Activated CD4-positive, alpha-beta T cell treated with anti-CD3 and anti-CD28 coated beads for 4 hours (primary cell): ENCODE results near the gene OR9A4.
"Not testable (repeated sequence)": the region's sequence is repeated elsewhere in the genome, so short reads cannot be mapped to it uniquely, and the experiment has no call there.

Source experiments
- DNase-seq, 2 donors: peaks; one replicate each; pipeline ENCODE4 v3.0.0-alpha.2; 2020

Gene OR9A4, protein sequence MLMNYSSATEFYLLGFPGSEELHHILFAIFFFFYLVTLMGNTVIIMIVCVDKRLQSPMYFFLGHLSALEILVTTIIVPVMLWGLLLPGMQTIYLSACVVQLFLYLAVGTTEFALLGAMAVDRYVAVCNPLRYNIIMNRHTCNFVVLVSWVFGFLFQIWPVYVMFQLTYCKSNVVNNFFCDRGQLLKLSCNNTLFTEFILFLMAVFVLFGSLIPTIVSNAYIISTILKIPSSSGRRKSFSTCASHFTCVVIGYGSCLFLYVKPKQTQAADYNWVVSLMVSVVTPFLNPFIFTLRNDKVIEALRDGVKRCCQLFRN

DNA sequence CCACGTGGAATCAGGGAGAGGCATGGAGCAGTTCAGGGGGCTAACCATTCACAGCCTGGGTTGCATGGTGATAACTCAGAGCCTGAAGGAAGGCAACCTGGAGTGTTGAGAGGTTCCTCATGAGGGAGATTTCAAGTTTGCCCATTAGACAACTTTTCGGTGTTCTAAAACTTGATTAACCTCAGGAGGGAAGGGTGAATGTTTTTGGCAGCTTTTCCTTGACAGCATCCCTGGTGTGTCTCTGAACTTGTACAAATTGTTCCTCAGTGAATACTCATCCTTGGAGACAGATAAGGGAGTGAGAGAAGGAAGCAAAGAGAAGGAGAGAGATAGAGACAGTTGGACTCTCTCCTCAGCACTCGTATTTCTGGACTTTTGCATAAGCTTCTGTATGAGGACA lies at the start of gene OR9A4:
TSS of gene OR9A4 (plus strand) at position 301 of the 400 bp plus-strand sequence. CDS start 2,477 bp downstream, outside the sequence.
- no peak for DNase-seq

DNA sequence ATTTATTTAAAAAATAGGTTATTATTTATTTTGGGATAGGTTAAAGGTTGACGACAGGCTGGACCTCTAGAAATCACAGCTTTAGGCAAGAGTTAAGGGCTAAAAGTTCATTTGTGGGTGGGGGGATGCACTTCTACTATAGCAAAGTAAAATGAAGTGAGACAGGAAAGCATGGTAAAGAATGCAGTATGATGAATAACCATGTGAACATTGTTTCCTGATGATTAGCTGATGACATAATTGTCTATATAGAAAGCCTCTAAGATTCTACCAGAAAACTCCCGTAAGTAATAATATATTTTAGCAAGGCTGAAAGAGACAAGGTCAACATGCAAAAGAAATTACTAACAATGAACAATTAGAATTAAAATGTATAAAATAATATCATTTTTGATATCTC lies 49.2 kb upstream of the OR9A4 start:
- no peak for DNase-seq

DNA sequence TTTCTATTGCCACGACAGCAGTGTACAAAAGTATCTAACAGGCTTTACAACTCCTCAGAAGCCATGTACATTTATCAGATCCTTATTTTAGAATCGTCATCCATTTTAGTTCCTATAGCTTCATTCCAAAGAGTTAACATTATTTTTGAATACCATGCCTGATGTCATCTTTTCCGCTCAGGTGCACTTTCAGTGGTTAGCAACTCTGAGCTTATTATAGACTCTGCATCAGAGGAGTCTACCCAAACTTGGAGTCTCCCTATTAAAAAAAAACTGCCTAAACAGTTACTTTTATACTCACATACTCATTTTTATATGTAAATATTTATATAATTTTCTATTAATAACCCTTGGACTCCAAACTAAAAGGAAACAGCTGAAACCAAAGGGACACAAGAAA lies 43.3 kb upstream of the OR9A4 start:
- no peak for DNase-seq

DNA sequence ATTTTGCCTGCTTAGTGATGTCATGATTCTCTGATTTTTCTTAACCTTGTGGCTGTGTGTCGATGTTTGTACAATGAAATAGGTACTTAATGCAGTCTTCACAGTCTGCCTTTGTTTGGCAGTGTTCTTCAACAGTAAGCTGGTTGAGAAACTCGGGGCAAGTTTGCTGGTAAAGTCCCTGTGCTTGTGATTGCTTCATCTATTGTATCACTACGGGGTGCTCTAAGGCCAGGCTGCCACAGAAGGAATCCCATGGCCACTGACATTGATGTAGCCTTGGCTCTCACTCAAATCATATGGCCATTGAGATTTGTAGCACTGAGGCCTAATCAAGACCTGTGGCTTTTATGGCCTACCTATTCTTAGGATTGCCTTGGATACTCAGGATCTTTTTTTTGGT lies 41.4 kb upstream of the OR9A4 start:
- no peak for DNase-seq

DNA sequence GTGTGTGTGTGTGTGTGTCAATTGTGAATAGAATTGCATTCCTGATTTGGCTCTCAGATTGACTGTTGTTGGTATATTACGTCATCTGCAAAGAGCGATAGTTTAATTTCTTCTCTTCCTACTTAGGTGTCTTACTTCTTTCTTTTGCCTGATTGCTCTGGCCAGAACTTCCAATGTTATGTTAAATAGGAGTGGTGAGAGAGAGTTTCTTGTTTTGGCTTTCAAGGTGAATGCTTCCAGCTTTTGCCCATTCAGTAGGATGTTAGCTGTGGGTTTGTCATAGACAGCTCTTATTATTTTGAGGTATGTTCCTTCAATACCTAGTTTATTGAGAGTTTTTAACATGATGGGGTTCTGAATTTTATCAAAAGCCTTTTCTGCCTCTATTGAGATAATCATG lies 40.7 kb upstream of the OR9A4 start:
- no peak for DNase-seq

DNA sequence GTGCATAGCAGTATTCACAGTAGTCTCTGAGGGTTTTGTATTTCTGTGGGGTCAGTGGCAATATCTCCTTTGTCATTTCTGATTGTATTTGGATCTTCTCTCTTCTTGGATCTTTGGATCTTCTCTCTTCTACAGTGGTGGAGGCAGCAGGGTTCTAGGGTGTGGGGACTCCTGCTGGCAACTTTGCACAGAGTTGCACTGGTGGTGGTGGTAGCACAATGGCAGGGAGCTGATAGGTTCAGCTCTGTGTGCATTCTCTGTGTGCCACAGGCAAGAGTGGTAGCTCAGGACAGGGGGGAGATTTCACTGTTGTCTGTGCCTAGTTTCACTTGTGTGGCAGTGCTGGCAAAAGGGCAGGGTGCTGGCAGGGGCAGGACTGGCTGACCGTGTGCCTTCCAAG lies 39.8 kb upstream of the OR9A4 start:
- no peak for DNase-seq

DNA sequence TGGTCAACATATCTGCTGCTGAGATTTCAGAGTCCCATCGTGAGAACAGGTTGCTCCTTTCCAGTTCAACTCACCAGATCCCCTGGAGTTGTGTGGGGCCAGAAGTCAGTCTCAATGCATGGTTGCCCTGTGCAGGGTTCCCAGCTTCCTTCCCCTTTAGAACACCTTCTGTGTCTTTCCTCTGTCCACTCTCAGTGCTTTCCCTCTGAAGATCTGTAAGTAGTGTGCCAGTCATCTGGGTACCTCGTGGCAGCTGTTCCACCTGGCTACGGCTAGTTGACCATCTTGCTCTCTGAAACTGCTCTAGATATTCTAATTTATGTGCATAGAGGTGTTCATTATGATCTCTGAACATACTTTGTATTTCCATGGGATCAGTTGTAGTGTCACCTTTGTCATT lies 38.8 kb upstream of the OR9A4 start:
- no peak for DNase-seq

DNA sequence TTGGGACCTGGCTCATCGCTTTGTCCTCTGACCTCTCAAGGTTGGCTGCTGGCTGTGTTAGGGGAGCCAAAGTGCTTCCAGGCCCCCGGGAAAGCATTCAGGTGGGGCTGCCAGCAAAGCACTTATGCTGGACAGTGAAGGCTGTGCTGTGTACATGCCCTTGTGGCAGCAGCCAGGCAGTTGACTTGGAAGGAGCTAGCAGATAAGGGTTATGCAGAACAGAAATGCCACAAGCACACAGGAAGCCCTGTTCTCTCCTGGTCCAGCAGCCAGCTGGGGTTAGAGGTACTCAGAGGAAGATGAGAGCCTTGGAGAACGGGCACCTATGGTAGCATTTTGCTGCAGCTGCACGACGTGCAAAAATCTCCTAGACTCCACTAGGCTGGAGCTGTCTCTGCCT lies 35.2 kb upstream of the OR9A4 start:
- DNase-seq = no peak

DNA sequence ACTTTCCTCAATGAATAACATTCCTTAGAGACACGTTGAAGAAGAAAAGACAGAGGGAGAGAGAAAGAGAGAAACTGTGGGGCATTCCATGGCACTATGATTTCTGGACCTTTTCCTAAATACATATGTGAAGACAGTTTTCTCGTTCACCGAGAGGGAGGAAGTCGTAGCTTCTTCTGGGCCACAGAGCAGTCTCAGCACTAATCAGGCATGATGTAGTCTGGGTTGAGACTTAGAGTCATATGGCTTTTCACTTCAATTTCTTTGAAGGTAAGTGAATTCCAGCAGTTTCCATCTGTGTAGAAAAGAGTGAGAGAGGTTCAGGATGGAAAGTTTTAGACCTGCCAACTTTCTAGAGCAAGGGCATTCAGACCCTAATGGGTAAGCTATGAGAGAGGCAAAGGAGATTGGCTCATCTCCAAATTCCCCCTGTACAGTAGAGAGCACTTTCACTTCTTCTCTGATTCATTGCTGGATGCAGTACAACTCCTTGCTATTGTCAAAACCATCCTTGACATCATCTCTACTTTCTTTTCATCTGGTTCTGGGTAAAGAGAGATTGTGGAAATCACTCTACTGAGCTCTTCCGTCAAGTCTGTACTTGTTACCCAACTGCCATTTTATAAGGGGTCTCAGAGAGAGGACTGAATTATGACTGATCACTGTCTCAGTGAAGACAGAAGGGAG lies 31.5 kb upstream of the OR9A4 start:
- DNase-seq = no peak

DNA sequence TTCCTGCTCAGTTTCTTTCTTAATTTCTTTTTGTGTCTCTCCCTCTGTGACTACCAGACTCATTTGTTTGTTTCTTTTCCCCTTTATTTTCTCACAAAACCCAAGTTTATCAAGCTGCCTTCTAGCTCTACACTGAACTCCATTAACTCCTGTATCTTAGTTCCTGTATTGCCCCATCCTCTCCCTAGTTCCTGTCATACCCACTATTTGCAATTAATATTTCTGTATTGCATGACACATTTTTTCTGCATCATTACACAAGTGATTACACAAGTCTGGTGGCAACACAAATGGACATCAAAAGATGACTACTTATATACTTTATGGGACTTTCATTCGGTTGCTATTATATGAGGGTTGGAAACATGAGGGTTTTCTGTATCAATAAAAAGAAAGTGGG lies 26.9 kb upstream of the OR9A4 start:
- DNase-seq = no peak

DNA sequence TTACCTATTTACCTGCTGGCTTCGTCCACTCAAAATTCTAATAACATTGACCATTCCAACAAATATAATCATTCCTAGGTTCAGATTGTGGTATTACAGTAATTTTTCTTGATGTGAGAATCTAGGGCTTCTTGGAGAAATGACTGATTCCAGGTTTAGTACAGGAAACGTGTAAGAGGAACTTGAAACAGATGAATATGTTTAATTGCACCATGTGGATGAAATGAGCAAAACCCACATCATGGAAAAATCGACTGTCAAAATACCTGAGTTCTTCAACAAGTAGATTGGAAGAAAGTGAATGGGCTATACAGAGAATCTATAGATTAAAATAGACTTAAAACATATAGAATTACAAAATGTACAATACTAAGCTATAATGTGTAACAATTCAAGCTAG lies 24.9 kb upstream of the OR9A4 start:
- no peak for DNase-seq

DNA sequence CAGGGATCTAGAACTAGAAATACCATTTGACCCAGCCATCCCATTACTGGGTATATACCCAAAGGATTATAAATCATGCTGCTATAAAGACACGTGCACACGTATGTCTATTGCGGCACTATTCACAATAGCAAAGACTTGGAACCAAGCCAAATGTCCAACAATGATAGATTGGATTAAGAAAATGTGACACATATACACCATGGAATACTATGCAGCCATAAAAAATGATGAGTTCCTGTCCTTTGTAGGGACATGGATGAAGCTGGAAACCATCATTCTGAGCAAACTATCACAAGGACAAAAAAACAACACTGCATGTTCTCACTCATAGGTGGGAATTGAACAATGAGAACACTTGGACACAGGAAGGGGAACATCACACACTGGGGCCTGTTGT lies 16.8 kb upstream of the OR9A4 start:
- DNase-seq = not testable (repeated sequence)

DNA sequence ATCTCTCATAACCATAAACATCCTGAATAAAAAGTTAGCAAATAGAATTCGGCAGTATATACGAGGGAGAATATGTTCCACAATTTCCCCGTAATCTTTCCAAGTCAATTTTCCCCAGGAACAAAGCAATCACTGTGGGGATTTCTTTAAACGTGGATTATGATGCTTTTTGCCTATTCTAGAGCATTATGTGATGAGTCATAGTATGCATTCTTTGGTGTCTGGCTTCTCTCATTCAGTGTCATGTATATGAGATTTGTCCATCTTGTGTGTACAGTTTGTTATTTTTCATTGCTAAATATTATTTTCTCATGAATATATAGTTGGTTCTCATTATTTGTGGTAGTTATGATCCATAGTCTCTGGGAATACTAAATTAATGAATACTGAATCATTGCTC lies 9.9 kb upstream of the OR9A4 start:
- DNase-seq = no peak

DNA sequence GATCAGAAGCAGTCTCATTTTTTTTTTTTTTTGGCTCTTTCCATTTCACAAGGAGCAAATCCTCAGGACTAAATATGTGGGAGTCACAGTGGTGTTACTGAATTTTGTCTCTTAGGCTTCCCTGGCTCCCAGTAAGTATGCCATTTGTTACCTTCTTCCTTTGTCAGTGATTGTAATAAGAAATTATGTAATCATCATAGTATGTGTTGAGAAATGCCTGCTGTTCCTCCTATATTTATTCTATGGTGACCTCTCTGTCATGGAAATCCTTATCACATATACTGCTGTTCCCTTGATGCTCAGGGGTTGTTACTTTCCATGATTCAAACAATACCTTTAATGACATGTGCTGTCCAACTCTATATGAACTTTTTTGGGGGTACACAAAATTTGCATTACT lies 4.8 kb upstream of the OR9A4 start:
- DNase-seq = no peak

DNA sequence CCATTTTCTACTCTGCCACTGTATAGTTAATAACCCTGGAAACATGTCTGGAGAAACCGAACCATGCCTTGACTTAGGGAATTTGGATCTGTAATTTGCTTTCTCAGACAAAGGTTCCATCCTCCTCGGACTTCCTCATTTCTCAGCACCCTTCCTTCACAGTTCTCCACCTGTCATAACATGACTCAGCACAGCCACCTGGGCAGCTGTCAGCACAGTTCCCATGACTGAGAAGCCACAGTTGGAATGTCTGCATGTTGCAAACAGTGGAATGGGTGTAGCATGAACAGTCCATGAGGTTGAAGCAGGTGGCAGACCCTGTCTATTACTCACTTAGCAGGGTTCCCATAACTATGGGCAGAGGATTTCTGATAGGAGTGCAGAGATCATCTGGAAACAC lies 634 bp upstream of the OR9A4 start:
- DNase-seq = no peak

DNA sequence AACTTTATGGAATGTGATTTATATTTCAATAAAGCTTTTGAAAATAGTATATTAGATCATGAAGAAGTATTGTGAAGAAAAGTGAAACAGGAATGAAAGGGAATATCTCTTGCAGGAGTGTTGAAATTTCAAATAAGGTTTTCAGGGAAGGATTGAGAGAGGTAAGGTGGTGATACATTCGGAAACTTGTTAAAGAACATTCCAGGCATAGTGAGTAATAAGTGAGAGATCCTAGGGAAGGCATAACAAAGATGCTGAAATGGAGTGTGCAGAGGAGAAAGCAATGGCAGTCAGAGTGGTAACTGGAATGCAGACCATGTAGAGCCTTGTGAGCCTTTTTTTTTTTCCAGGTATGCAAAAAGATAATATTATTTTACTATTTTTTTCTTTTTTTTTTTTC lies 4.1 kb downstream of the OR9A4 start:
- no peak for DNase-seq

DNA sequence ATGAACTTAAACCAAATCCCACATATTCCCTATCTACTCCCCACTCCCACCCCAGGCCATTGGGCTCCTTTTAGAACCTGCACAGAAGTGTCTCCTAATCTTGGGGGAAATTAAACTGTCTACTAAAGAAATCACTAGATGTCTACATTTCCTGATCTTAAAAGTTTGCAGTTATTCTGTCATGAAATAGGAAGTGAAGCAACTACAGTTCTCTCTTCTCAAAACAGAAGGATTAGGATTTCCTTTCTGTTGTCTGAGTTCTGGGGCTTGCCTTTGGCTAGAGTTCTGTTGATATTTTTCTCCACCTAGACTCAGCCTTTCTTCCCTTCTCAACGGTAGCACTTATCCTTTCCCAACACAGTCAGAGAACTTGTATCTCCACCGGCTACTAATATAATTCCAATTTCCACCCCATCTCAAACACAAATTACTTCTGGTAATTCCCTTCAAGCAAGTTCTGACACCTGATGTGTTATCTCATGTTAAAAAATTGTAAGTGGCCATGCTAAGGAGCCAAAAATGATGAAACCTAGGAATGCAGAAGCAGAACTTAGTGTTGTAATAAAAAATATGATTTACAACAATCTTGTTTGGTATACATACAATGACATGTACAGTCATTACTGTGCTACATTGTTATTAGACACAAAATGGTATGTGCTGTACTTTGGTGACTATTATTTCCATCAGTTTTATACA lies 12.1 kb downstream of the OR9A4 start:
- no peak for DNase-seq

DNA sequence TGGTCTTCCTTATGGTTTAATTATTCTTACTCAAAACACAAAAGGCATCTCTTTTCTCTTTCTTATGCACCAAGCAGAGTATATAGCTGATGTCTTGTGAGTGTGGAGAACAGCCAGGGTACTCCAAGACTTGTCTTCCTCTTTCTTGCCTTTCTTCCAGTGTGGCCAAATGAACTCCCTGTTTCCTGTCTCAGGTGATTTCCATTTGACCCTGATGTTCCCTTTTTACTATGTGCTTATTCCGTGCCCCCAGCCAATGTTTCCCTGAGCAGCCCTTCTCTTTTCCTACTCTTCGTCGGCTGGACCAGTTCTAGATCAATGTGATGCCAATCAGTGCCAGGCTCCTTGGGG lies 12.6 kb downstream of the OR9A4 start:
- no peak for DNase-seq

DNA sequence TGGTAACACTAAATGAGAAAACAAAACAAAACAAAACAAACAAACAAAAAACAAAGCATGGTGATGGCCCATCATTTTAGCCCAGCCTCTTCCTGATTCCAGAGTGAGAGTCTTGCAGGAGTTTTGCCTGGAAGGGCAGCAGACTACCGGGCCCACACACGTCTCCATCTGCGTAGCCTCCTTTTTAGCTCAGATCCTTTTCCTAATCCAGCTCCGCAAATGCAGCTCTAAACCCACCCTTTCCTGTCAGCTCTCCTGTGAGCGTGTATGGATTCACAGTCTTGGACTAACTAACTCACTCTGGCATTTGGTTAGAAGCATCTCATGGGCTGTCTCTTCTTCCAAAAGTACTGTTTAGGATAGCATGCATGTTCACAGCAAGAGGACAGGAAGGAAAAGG lies 14.0 kb downstream of the OR9A4 start:
- DNase-seq = no peak

DNA sequence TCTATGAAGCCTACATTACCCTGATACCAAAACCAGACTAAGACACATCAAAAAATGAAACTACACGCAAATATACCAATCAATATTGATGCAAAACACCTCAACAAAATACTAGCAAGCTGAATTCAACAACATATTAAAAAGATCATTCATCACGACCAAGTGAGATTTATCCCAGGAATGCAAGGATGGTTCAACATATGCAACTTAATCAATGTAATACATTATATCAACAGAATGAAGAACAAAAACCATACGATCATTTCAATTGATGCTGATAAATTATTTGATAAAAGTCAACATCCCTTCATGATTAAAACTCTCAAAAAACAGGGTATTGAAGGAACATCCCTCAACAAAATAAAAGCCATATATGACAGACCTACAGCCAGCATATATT lies 24.9 kb downstream of the OR9A4 start:
- no peak for DNase-seq

DNA sequence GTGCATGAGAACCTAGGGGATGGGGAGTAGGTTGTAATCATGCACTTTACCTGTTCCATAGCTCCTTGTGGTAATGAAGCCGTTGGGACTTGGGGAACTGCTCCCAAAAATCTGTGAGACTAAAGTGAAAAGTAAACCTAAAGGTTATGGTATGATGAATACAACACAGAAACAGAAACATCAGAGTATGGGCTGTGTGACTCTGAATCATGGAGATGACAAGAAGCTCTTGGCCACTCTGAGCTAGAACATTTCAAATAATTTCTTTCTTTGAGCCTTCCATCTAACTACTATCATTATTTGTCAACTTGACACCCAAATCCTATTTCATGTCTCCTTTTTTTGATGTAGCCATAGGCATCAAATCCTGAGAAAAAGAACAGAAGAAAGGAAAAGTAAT lies 27.6 kb downstream of the OR9A4 start:
- DNase-seq = no peak

DNA sequence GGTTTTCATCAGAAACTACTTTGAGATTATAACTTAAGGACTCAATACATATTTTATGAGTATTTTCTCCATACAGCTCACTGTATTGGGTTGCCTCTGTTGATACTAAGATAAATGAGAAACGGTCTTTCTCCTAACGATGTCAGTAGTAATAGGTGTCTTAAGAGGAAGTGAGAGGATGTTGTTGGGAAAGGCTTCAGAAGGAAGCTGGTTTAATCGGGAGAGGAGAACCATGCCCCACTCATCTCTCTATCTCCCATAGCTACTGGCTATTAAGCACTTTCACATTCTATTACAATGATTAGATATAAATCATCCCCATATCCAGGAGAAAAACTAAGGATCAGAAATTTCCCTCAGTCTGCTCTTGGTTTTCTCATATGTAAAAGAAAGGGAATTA lies 28.6 kb downstream of the OR9A4 start:
- DNase-seq = no peak

DNA sequence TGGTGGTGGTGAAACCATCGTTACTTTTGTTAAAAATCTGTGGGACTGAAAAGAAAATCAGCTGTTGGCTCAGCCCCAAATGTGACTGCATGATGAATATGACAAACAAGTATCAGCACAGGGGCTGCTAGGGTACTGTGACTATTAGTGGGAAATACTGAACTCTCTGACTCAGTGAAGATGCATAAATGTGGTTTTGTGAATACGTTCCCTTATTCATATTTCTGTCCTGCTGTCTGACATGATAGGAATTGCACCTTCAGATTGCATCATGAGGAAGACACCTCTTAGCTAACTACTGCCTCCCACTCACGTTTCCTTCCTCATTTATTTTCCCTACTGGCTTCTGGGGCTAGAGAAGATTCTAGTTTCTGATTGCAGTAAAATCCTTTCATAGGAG lies 29.2 kb downstream of the OR9A4 start:
- no peak for DNase-seq

DNA sequence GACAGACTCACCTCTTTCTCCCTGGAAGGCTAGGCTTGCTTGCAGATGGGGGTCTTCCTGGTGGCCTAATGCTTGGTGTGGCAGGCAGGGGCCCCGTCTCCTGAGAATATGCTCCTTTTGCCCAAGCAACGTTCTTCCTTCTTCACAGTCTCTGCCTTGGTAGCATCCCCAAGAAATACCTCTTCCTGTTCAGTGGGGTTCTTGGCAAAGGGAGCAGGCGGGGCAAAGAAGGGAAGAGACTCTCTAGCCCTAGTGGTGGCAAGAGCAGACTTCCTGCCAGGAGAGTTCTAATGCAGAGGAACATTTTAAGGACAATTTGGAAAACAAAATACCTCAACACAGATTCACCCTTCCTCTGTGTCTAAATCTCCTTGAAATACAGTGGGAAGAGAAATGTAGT lies 30.6 kb downstream of the OR9A4 start, which contains the start of gene CLEC5A:
TSS of gene CLEC5A (minus strand) at position 179 of the 400 bp plus-strand sequence. CDS start 682 bp downstream, outside the sequence.
- no peak for DNase-seq
